Type B pancreatic cell (in vitro differentiated cells): Measurements from ENCODE around the gene TM9SF2. TPM values are rescaled to one million over a fixed set of nuclear protein-coding genes. Genes with fewer than 3 reads are reported as not detected.
A peak's percentile ranks its signal among the peaks of the same experiment; 100 is the strongest.

ENCODE experiments used
- DNase-seq: peaks from one replicate; pipeline ENCODE4 v3.0.0; 2021; ENCODE audit warnings: mixed read lengths; ENCODE audit not compliant: unreplicated experiment; ENCODE audit errors: extremely low spot score
- H3K27ac Mint-ChIP-seq: 2 replicates; pipeline ENCODE4 v1.8.0; 2021; ENCODE audit warnings: mild to moderate bottlenecking, mixed read lengths
- H3K27me3 Mint-ChIP-seq: 2 replicates; pipeline ENCODE4 v1.8.0; 2021; ENCODE audit warnings: mixed read lengths
- H3K36me3 Mint-ChIP-seq: 2 replicates; pipeline ENCODE4 v1.8.0; 2021; ENCODE audit warnings: mixed read lengths
- H3K4me1 Mint-ChIP-seq: one replicate; pipeline ENCODE4 v1.8.0; 2021; ENCODE audit warnings: mixed read lengths; ENCODE audit not compliant: unreplicated experiment
- H3K4me3 Mint-ChIP-seq: 2 replicates; pipeline ENCODE4 v1.8.0; 2021; ENCODE audit warnings: mild to moderate bottlenecking, mixed read lengths
- H3K9me3 Mint-ChIP-seq: 2 replicates; pipeline ENCODE4 v1.8.0; 2021; ENCODE audit warnings: mixed read lengths
- total RNA-seq: library from RNA; stranded (reverse); gene quantifications from 2 replicates; pipeline ENCODE4 v1.2.1, GENCODE V29; 2021; ENCODE audit warnings: low replicate concordance
- TF ChIP-seq, protein P1 (sequence below): fragments of 200-600 bp; sonication (generic); conservative IDR thresholded peaks from 2 replicates; pipeline ENCODE4 v1.5.0; 2021; ENCODE audit warnings: antibody characterized with exemption, mild to moderate bottlenecking

Gene TM9SF2
- total RNA-seq, 1 donor from 2014 or later = 113 TPM

- no peak overlapping the region for H3K4me3 Mint-ChIP-seq
- H3K36me3 Mint-ChIP-seq = no peaks in the 10 kb centered on the region
- TF ChIP-seq, protein P1, sequence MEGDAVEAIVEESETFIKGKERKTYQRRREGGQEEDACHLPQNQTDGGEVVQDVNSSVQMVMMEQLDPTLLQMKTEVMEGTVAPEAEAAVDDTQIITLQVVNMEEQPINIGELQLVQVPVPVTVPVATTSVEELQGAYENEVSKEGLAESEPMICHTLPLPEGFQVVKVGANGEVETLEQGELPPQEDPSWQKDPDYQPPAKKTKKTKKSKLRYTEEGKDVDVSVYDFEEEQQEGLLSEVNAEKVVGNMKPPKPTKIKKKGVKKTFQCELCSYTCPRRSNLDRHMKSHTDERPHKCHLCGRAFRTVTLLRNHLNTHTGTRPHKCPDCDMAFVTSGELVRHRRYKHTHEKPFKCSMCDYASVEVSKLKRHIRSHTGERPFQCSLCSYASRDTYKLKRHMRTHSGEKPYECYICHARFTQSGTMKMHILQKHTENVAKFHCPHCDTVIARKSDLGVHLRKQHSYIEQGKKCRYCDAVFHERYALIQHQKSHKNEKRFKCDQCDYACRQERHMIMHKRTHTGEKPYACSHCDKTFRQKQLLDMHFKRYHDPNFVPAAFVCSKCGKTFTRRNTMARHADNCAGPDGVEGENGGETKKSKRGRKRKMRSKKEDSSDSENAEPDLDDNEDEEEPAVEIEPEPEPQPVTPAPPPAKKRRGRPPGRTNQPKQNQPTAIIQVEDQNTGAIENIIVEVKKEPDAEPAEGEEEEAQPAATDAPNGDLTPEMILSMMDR = no peak
Observed at GRCh38 chr13:99471221-99472121, 29.8 kb upstream of the TM9SF2 start.

GRCh38 chr13:99472122-99472440, 29.2 kb upstream of the TM9SF2 start:
- TF ChIP-seq, protein P1 = no peak
- peaks cover 3% of the 10 kb centered on the region for H3K9me3 Mint-ChIP-seq
- H3K27me3 Mint-ChIP-seq = peaks cover 14% of the 10 kb centered on the region
- H3K27ac Mint-ChIP-seq = no peak overlapping the region
- no peak for DNase-seq
- no peaks in the 10 kb centered on the region for H3K36me3 Mint-ChIP-seq
- H3K4me1 Mint-ChIP-seq = peaks cover 5% of the 10 kb centered on the region
- no peak overlapping the region for H3K4me3 Mint-ChIP-seq

More at GRCh38 chr13:99471221-99472121, 29.8 kb upstream of the TM9SF2 start:
- DNase-seq = no peak
- H3K4me1 Mint-ChIP-seq = peaks cover 5% of the 10 kb centered on the region
- peaks cover 14% of the 10 kb centered on the region for H3K27me3 Mint-ChIP-seq
- peaks cover 3% of the 10 kb centered on the region for H3K9me3 Mint-ChIP-seq
- no peak overlapping the region for H3K27ac Mint-ChIP-seq

DNA sequence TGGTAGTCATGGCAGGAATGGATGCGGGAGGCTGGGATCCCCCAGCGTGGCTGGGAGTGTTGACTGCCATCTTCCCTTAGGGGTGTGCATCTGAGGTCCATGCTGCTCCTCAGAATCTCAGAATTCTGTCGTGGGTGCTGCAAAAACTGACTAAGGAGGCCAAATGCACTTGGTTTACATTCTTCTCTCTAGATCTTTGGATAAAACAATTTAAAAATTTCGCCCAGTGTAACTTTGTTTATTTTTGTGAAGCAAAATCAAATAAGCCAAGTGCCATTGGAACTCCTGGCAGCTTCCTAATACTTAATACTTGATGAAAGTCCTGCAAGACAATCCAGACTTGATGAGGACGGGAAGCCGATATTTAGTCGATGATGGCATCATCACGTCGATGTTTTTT, 27.8 kb upstream of the TM9SF2 start:
- TF ChIP-seq, protein P1 = no peak
- Mint-ChIP-seq H3K27me3 (peaks cover 11% of the 10 kb centered on the region), H3K27ac (no peak overlapping the region), H3K9me3 (peaks cover 3% of the 10 kb centered on the region), H3K4me1 (no peaks in the 10 kb centered on the region), H3K36me3 (no peaks in the 10 kb centered on the region), H3K4me3 (no peak overlapping the region)
- no peak for DNase-seq

DNA sequence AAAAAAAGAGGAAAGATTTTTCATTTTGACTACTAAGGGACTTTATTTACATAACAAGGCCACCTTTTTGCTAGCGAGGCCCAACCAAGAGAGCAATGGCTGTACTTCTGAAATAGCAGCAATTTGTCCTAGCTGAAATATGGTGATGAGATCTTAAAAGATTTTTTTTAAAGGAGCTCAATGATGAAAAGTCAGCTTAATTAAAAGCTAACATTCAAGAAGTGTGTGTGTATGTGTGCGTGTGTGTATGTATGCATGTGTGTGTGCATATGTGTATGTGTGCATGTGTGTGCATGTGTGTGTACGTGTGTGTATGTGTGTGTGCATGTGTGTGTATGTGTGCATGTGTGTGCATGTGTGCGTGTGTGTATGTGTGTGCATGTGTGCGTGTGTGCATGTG, 24.6 kb upstream of the TM9SF2 start:
- Mint-ChIP-seq H3K4me1 (no peaks in the 10 kb centered on the region), H3K9me3 (no peaks in the 10 kb centered on the region), H3K4me3 (no peak overlapping the region), H3K27me3 (peaks cover 5% of the 10 kb centered on the region), H3K27ac (no peak overlapping the region), H3K36me3 (no peaks in the 10 kb centered on the region)
- TF ChIP-seq, protein P1 = no peak
- DNase-seq = no peak

- Mint-ChIP-seq H3K9me3 (no peaks in the 10 kb centered on the region), H3K27ac (peak overlapping the region; percentile 19), H3K27me3 (no peaks in the 10 kb centered on the region), H3K36me3 (no peaks in the 10 kb centered on the region), H3K4me3 (peak overlapping the region; percentile 39), H3K4me1 (no peaks in the 10 kb centered on the region)
- DNase-seq = no peak
- TF ChIP-seq, protein P1 = no peak
Observed at GRCh38 chr13:99477493-99477892, 23.8 kb upstream of the TM9SF2 start.
